Ovary (tissue), 9 donors: ENCODE measurements around the gene EDC3. TPM values are rescaled to one million over a fixed set of nuclear protein-coding genes. Genes with fewer than 3 reads are reported as not detected.

Experiments
- DNase-seq, 5 donors: peaks; one replicate each; pipeline ENCODE4 v3.0.0-alpha.2; 2019 to 2020
- H3K27ac ChIP-seq, 2 donors: fragments of 200-600 bp; one replicate each; pipeline versions ENCODE4 v1.5.1 to v1.8.0; 2019 to 2022
- H3K27me3 ChIP-seq: fragments of 200-600 bp; one replicate; pipeline ENCODE4 v1.8.0; 2022
- H3K36me3 ChIP-seq: fragments of 200-600 bp; sonication (generic); one replicate; pipeline ENCODE4 v1.5.1; 2019
- H3K4me1 ChIP-seq: one replicate; pipeline ENCODE4 v1.8.1; 2013; ENCODE audit warnings: mild to moderate bottlenecking, moderate library complexity; ENCODE audit not compliant: insufficient read depth
- H3K4me3 ChIP-seq: fragments of 200-600 bp; sonication (generic); one replicate; pipeline ENCODE4 v1.5.1; 2017
- H3K9me3 ChIP-seq, 2 donors: fragments of 200-600 bp in 1 of 2; sonication (generic) in 1 of 2; one replicate each; pipeline versions ENCODE4 v1.5.1 to v1.8.1; 2013 to 2019; ENCODE audit warnings: mild to moderate bottlenecking in 1 of 2, moderate library complexity in 1 of 2
- EP300 ChIP-seq: sonication (generic); formaldehyde crosslinking; IDR thresholded peaks from one replicate; pipeline ENCODE4 v1.6.1; 2017; ENCODE audit warnings: antibody characterized with exemption
- POLR2A ChIP-seq: fragments of 450-650 bp; IDR thresholded peaks from one replicate; pipeline ENCODE4 v1.6.1; 2017; ENCODE audit warnings: antibody characterized with exemption, mild to moderate bottlenecking, moderate library complexity
- WGBS, 3 donors: extraction: QIAGEN DNeasy Blood & Tissue Kit in 1 of 3; methylation state at CpG; one replicate each; pipeline versions ENCODE4 v1.1.5 to v1.1.7; 2013 to 2017; 5-methylcytosine and 5-hydroxymethylcytosine counted together
- intact Hi-C, 4 donors: fragments of 100-400 bp; cut with DNase I; formaldehyde crosslinking; loops; one replicate each; pipeline versions ENCODE4 v1.11.0 to v1.15.1; 2022 to 2023
- polyA plus RNA-seq, 2 donors: library from polyadenylated mRNA; stranded (reverse); fragments of 200-250 nt in 1 of 2; fragments of 350-450 nt in 1 of 2; fragmentation: Illumina TruSeq in 1 of 2; extraction: RNeasy Lipid Tissue Mini Kit (QIAGEN cat#74804) in 1 of 2; gene quantifications; one replicate each; pipeline ENCODE4 v1.2.3, GENCODE V29; 2013 to 2014
- total RNA-seq, 7 donors: library from RNA; depleted of rRNA in 2 of 7; stranded (reverse); fragments of >200 nt in 2 of 7; fragmentation: NEBNext Ultra II Directional in 3 of 7; extraction: Animal tissue kit (Norgen Biotek cat#: 25700) in 3 of 7; gene quantifications; one replicate each; pipeline versions ENCODE4 v1.1.0 to v1.2.4, GENCODE V29; 2016 to 2023
- TF ChIP-seq, protein P1 (sequence below), 3 donors: fragments of 450-650 bp in 2 of 3; fragments of 200-600 bp in 1 of 3; IDR thresholded peaks; one replicate each; pipeline versions ENCODE4 v1.5.1 to v1.8.0; 2016 to 2022; ENCODE audit warnings: antibody characterized with exemption in 3 of 3, mild to moderate bottlenecking in 1 of 3
- donor health status: DM: no; HTN: no; CAD: no; lungs with moderate emphysema.
- donor health status: DM: no; HTN: no; CAD: no.
- donor health status: Bipolar disorder and iron deficiency.
- donor health status: DM: yes; HTN: yes; CAD: no.
- donor health status: DM: no; HTN: no; CAD: no.
- donor health status: DM: yes; HTN: yes; CAD: no.

EDC3 gene
- total and polyA plus RNA-seq, 9 donors: 10.6 to 44.5 (median 34.2) TPM

DNA sequence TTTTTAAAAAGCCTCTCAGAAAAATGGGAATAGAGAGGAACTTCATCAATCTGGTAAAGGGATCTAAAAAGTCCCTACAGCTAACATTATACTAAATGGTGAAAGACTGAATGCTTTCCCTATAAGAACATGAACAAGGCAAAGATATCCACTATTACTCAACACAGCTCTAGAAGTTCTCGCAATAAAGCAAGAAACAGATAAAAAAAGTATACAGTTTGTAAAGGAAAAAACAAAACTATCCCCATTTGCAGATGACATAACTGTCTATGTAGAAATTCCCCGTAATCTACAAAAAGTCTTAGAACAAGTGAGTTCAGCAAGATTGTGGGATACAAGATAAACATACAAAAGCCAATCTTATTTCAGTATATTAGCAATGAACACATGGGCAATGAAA is 15.4 kb downstream of the EDC3 start:
- no peaks in the 10 kb centered on the region for H3K4me1 ChIP-seq
- TF ChIP-seq, protein P1, sequence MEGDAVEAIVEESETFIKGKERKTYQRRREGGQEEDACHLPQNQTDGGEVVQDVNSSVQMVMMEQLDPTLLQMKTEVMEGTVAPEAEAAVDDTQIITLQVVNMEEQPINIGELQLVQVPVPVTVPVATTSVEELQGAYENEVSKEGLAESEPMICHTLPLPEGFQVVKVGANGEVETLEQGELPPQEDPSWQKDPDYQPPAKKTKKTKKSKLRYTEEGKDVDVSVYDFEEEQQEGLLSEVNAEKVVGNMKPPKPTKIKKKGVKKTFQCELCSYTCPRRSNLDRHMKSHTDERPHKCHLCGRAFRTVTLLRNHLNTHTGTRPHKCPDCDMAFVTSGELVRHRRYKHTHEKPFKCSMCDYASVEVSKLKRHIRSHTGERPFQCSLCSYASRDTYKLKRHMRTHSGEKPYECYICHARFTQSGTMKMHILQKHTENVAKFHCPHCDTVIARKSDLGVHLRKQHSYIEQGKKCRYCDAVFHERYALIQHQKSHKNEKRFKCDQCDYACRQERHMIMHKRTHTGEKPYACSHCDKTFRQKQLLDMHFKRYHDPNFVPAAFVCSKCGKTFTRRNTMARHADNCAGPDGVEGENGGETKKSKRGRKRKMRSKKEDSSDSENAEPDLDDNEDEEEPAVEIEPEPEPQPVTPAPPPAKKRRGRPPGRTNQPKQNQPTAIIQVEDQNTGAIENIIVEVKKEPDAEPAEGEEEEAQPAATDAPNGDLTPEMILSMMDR (IDR thresholded peaks at IDR 0.05): no peak
- TF ChIP-seq EP300 (no peak), POLR2A (no peak)
- 78 to 89% (median 80%) methylated on average over 2 of the region's 2 CpGs for WGBS, 3 donors

GRCh38 chr15:74676801-74677200 is 19.0 kb downstream of the EDC3 start:
- WGBS, 3 donors: 88 to 94% (median 93%) methylated on average over 7 of the region's 7 CpGs
- DNase-seq: no peak
- no peaks in the 10 kb centered on the region for H3K27me3 ChIP-seq
- H3K9me3 ChIP-seq: no peaks in the 10 kb centered on the region
- H3K27ac ChIP-seq: no peak overlapping the region
- H3K36me3 ChIP-seq: no peaks in the 10 kb centered on the region
- intact Hi-C loops: no loop called here
- TF ChIP-seq, protein P1 (IDR thresholded peaks at IDR 0.05): no peak
- H3K4me3 ChIP-seq: no peak overlapping the region
- H3K4me1 ChIP-seq: no peaks in the 10 kb centered on the region

More for the DNA sequence above, 15.4 kb downstream of the EDC3 start:
- no peak for DNase-seq
- Histone ChIP-seq H3K4me3 (no peak overlapping the region), H3K27ac (no peak overlapping the region), H3K27me3 (no peaks in the 10 kb centered on the region), H3K36me3 (no peaks in the 10 kb centered on the region), H3K9me3 (no peaks in the 10 kb centered on the region)
- intact Hi-C loops: no loop called here

- no peaks in the 10 kb centered on the region for H3K4me1 ChIP-seq
- no peak overlapping the region for H3K4me3 ChIP-seq
- H3K27ac ChIP-seq: no peak overlapping the region
- WGBS, 3 donors: 90 to 95% (median 94%) methylated on average over 3 of the region's 3 CpGs
- TF ChIP-seq EP300 (no peak), POLR2A (no peak)
- TF ChIP-seq, protein P1 (IDR thresholded peaks at IDR 0.05): no peak
- no peaks in the 10 kb centered on the region for H3K36me3 ChIP-seq
- intact Hi-C loops: no loop called here
- no peaks in the 10 kb centered on the region for H3K9me3 ChIP-seq
- no peak for DNase-seq
- no peaks in the 10 kb centered on the region for H3K27me3 ChIP-seq
These were observed 21.7 kb downstream of the EDC3 start for GRCh38 chr15:74674161-74674560.

- DNase-seq: no peak
- Histone ChIP-seq H3K4me1 (no peaks in the 10 kb centered on the region), H3K9me3 (no peaks in the 10 kb centered on the region), H3K36me3 (no peaks in the 10 kb centered on the region), H3K4me3 (no peak overlapping the region), H3K27ac (no peak overlapping the region), H3K27me3 (no peaks in the 10 kb centered on the region)
- intact Hi-C loops: no loop called here
- no peak for TF ChIP-seq EP300
- TF ChIP-seq, protein P1 (IDR thresholded peaks at IDR 0.05): no peak
- no peak for TF ChIP-seq POLR2A
- WGBS, 3 donors: 93 to 94% (median 93%) methylated on average over 4 of the region's 4 CpGs
These were observed 26.2 kb downstream of the EDC3 start for GRCh38 chr15:74669627-74670026.

- TF ChIP-seq POLR2A: no peak
- TF ChIP-seq, protein P1 (IDR thresholded peaks at IDR 0.05): no peak
- TF ChIP-seq EP300: no peak
- no peak overlapping the region for H3K4me3 ChIP-seq
- intact Hi-C loops: no loop called here
- DNase-seq: no peak
- no peaks in the 10 kb centered on the region for H3K27me3 ChIP-seq
- peaks cover 2% of the 10 kb centered on the region for H3K4me1 ChIP-seq
- H3K36me3 ChIP-seq: no peaks in the 10 kb centered on the region
- WGBS, 3 donors: 68 to 79% (median 76%) methylated on average over 1 of the region's 1 CpG
- H3K27ac ChIP-seq: no peak overlapping the region
- H3K9me3 ChIP-seq: no peaks in the 10 kb centered on the region
These were observed 27.8 kb downstream of the EDC3 start for GRCh38 chr15:74667975-74668374.
